ENCODE results near the gene LSM6.

GRCh38 chr4:146175541-146176453 lies at the start of gene LSM6:
- TF ChIP-seq RAD21 (conservative IDR thresholded peaks at IDR 0.05 in 1 of 2, IDR thresholded peaks at IDR 0.05 in 1 of 2) (no peak), POLR2A (IDR thresholded peaks at IDR 0.05; ENCODE audit: low read length) (peak; percentile 25; the same call in 1 of the 2 replicates), PHF8 (IDR thresholded peaks at IDR 0.05; ENCODE audit: borderline replicate concordance, low read depth) (peak; percentile 80), EP300 (IDR thresholded peaks at IDR 0.05) (no peak), RCOR1 (IDR thresholded peaks at IDR 0.05; ENCODE audit: low read depth, low read length) (no peak), ZFP36 (IDR thresholded peaks at IDR 0.05; ENCODE audit: borderline replicate concordance, partially characterized antibody) (no peak)
- TF ChIP-seq, protein P1, sequence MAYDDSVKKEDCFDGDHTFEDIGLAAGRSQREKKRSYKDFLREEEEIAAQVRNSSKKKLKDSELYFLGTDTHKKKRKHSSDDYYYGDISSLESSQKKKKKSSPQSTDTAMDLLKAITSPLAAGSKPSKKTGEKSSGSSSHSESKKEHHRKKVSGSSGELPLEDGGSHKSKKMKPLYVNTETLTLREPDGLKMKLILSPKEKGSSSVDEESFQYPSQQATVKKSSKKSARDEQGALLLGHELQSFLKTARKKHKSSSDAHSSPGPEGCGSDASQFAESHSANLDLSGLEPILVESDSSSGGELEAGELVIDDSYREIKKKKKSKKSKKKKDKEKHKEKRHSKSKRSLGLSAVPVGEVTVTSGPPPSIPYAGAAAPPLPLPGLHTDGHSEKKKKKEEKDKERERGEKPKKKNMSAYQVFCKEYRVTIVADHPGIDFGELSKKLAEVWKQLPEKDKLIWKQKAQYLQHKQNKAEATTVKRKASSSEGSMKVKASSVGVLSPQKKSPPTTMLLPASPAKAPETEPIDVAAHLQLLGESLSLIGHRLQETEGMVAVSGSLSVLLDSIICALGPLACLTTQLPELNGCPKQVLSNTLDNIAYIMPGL (CRISPR knock-in tag; IDR thresholded peaks at IDR 0.05; ENCODE audit: borderline replicate concordance) = no peak
- TF ChIP-seq, protein P2, sequence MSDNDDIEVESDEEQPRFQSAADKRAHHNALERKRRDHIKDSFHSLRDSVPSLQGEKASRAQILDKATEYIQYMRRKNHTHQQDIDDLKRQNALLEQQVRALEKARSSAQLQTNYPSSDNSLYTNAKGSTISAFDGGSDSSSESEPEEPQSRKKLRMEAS (IDR thresholded peaks at IDR 0.05) = peak; percentile 36; the same call in 1 of the 2 replicates
- TF ChIP-seq, protein P3, sequence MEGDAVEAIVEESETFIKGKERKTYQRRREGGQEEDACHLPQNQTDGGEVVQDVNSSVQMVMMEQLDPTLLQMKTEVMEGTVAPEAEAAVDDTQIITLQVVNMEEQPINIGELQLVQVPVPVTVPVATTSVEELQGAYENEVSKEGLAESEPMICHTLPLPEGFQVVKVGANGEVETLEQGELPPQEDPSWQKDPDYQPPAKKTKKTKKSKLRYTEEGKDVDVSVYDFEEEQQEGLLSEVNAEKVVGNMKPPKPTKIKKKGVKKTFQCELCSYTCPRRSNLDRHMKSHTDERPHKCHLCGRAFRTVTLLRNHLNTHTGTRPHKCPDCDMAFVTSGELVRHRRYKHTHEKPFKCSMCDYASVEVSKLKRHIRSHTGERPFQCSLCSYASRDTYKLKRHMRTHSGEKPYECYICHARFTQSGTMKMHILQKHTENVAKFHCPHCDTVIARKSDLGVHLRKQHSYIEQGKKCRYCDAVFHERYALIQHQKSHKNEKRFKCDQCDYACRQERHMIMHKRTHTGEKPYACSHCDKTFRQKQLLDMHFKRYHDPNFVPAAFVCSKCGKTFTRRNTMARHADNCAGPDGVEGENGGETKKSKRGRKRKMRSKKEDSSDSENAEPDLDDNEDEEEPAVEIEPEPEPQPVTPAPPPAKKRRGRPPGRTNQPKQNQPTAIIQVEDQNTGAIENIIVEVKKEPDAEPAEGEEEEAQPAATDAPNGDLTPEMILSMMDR (IDR thresholded peaks at IDR 0.05) = no peak
- TF ChIP-seq, protein P4, sequence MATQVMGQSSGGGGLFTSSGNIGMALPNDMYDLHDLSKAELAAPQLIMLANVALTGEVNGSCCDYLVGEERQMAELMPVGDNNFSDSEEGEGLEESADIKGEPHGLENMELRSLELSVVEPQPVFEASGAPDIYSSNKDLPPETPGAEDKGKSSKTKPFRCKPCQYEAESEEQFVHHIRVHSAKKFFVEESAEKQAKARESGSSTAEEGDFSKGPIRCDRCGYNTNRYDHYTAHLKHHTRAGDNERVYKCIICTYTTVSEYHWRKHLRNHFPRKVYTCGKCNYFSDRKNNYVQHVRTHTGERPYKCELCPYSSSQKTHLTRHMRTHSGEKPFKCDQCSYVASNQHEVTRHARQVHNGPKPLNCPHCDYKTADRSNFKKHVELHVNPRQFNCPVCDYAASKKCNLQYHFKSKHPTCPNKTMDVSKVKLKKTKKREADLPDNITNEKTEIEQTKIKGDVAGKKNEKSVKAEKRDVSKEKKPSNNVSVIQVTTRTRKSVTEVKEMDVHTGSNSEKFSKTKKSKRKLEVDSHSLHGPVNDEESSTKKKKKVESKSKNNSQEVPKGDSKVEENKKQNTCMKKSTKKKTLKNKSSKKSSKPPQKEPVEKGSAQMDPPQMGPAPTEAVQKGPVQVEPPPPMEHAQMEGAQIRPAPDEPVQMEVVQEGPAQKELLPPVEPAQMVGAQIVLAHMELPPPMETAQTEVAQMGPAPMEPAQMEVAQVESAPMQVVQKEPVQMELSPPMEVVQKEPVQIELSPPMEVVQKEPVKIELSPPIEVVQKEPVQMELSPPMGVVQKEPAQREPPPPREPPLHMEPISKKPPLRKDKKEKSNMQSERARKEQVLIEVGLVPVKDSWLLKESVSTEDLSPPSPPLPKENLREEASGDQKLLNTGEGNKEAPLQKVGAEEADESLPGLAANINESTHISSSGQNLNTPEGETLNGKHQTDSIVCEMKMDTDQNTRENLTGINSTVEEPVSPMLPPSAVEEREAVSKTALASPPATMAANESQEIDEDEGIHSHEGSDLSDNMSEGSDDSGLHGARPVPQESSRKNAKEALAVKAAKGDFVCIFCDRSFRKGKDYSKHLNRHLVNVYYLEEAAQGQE (IDR thresholded peaks at IDR 0.05) = no peak
- TF ChIP-seq, protein P5, sequence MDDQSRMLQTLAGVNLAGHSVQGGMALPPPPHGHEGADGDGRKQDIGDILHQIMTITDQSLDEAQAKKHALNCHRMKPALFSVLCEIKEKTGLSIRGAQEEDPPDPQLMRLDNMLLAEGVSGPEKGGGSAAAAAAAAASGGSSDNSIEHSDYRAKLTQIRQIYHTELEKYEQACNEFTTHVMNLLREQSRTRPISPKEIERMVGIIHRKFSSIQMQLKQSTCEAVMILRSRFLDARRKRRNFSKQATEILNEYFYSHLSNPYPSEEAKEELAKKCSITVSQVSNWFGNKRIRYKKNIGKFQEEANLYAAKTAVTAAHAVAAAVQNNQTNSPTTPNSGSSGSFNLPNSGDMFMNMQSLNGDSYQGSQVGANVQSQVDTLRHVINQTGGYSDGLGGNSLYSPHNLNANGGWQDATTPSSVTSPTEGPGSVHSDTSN (IDR thresholded peaks at IDR 0.05) = no peak
- TF ChIP-seq, protein P6, sequence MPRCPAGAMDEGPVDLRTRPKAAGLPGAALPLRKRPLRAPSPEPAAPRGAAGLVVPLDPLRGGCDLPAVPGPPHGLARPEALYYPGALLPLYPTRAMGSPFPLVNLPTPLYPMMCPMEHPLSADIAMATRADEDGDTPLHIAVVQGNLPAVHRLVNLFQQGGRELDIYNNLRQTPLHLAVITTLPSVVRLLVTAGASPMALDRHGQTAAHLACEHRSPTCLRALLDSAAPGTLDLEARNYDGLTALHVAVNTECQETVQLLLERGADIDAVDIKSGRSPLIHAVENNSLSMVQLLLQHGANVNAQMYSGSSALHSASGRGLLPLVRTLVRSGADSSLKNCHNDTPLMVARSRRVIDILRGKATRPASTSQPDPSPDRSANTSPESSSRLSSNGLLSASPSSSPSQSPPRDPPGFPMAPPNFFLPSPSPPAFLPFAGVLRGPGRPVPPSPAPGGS (IDR thresholded peaks at IDR 0.05) = no peak

Measured in A549 (cell line).